Tongue (tissue), 2 donors: Measurements from ENCODE around the gene BACH2. TPM values are rescaled to one million over a fixed set of nuclear protein-coding genes. Genes with fewer than 3 reads are reported as not detected.
A peak's percentile ranks its signal among the peaks of the same experiment; 100 is the strongest.
"Not testable (repeated sequence)": the region's sequence is repeated elsewhere in the genome, so short reads cannot be mapped to it uniquely, and the experiment has no call there.

ENCODE experiments used
- DNase-seq: peaks from one replicate; pipeline ENCODE4 v3.0.0-alpha.2; 2015
- total RNA-seq: library from RNA; depleted of rRNA; stranded (reverse); fragments of >200 nt; gene quantifications from one replicate; pipeline ENCODE4 v1.2.3, GENCODE V29; 2014

The BACH2 gene
- total RNA-seq, 1 donor from 2014 or later: 8.3 TPM

DNA sequence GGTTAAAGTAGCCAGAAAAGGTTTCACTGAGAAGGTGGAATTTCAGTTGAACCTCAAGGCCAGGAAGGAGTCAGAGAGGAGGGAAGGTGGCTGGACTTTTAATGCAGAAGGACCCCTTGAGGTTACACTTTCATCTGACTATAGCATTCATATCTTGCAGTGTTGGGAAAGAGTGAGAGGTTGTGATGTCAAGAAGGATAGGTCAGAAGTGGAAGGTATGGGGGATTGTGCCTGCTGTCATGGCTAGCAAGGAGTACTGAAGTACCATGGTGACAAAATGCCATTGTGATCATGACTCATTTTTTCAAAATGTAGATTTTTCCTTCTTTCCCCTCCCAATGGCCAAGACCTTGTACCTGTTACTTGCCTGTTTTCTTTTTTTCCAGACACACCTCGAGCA, 5.2 kb upstream of the BACH2 start:
- no peak for DNase-seq

- no peak for DNase-seq
Observed at GRCh38 chr6:90298459-90299053, 1.9 kb upstream of the BACH2 start.

DNA sequence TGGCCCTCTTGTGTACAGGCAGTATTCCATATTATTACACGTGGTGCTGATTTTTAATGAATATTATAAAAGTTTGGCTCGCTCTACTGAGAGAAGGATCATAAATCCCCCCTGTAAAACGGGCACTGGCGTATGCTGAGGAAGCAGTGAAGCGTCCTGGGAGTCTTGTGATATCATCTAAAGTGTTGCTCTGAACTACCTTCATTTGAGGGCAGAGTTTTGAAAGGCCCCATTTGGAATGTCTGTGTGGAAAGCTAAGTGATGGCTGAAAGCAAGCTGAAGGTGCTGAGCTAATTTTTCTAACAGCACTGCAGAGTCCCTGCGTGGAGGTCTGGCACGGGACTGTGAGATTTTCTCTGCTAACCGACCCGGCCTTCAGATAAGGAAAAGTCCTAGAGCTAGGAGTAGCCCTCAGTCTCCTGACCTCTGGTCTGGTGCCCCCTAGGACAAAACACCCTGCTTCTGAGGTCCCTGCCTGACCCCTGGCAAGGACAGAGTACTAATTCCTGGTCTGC, 1.3 kb upstream of the BACH2 start:
- no peak for DNase-seq

DNA sequence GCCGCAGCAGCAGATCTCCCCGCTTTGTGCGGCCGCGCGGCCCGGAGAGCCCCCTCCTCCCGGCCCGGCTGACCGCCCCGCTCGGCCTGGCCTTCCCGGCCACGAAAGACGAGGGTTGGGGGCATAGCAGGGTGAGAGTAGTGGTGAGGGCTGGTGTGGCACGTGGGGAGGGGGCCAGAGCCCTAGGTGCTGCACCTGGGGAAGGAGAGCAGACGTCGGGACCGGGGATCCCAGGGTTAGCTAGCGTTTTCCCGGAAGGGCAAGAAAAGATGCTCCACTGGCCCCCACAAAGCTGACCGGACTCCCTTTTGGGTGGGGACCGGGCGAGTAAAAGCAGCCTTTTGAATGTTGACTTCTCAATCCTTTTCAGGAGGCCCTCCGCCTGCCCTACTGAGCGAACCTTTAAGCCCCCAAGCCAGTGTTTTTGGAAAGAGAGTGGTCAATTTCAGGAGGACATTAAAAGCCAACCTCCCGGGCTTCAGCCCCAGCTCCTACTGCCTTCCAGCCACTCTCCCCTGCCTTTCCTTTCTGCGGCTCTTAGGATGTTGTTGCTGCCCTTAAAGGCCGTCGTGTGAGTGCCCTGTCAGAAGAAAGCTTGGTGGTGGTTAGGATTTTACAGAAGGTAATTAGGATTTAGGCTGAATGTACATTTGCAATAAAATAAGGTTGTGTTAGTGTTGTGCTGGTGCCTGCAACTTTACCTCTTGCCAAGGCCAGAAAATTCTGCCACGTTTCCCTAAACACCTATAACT, 648 bp upstream of the BACH2 start:
- no peak for DNase-seq

DNA sequence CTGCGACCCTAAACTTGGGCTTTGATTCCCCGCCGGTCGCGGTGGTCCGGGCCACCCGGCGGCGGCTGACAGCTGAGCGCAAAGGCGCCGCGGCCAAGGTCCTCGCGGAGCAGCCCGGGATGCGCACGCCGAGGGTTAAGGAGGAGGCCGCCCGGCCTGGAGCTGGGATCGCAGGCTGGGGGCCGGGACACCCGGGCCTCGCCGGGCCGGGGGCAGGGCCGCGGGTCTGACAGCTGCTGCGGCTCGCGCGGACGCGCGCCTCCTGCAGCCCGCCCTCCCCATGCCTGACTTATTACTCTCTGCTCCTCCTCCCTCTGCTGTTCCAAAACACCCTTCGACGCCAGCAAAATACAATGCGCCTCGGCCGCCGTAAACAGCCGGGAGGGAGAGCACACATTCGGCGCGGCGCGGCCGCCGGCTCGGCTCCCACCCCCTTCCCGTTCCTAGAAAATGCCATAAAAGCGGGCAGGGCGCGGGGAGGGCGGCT, 746 bp downstream of the BACH2 start:
- peak; percentile 89 for DNase-seq

DNA sequence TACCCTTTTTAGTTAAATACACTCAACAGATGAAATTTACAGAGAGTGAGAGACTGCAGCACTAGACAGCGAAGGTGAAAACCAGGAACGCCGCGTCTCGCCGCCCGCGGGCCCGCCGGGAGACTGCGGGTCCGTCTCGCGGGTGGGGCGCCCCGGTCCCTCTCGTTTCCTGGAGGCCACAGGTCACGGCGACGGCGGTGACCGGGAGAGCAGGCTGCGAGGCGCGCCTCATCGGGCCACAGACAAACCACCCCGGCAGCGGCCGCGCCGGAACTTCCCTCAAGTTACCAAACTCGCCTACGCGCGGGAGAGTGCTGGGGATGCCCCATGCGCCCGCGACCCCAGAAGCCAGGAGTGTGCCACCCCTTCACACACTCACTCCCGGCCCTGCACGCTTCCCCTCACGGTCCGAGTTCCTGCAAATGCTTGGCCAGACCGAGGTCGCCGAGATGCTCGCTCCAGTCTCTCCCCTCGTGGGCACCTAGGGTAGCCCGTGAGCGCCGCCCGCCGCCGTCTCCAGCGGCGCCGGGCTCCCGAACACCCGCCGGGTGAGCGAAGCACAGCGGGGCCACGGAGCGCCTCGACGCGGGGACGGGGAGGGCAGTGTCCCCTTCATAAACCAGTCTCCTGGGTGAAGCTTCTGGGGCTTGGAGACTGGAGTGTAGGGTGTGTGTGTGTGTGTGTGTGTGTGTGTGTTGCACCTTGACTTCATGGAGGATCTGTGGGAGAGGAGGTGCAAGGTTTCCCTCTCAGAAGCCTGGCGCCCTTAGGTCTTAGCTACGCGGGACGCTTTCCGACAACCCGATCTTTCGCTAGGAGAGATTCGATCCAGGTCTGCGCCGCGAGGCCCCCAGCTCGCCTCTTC, 1.4 kb downstream of the BACH2 start:
- DNase-seq: peak; percentile 68

GRCh38 chr6:90294614-90294988, 2.0 kb downstream of the BACH2 start:
- DNase-seq: peak; percentile 57

DNA sequence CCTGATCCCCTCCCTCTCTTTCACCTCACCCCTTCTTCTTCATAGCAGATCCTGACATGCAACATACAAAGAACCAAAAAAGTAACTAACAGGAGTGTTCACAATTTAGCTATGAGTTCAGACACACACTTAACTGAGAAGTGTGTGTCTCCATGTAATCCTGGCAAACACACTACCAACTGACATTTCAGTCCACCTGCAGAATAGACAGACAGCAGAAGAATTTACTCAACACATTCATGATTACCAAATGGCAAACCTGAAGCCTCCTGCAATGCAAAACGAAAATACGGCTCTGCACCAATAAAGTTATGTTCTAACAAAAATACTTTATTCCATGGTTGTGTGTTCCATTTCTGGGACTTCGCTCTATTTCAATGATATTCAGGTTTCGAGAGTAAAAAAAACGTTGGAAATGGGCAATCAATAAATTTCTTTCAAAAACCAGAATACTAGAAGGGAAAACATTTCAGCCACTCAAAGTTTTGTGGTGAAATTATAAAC, 2.6 kb downstream of the BACH2 start:
- DNase-seq: no peak

GRCh38 chr6:90293319-90293953, 3.2 kb downstream of the BACH2 start:
- no peak for DNase-seq

- no peak for DNase-seq
Observed at GRCh38 chr6:90291565-90291964, 5.1 kb downstream of the BACH2 start.

GRCh38 chr6:90290811-90291420, 5.7 kb downstream of the BACH2 start:
- DNase-seq: peak; percentile 30

GRCh38 chr6:90289902-90290301, 6.7 kb downstream of the BACH2 start:
- no peak for DNase-seq

DNA sequence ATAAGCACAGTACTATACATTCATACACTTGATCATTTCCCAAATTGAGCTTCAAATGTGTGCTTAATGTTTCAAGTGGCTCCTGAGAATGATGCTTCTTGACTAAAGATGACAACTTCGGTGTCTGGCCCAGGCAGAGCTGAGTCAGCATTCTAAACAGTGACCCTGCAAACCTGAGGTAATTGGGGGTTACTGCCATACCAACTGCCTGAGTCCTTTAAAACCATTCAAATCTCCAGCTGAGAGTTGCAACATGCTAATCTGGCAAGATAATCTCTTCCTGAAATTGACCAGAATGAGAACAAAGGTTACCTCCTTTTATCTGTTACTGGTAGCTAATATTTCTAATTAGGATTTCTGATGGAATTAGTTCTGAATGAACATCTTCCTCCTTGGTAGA, 8.2 kb downstream of the BACH2 start:
- DNase-seq: no peak

DNA sequence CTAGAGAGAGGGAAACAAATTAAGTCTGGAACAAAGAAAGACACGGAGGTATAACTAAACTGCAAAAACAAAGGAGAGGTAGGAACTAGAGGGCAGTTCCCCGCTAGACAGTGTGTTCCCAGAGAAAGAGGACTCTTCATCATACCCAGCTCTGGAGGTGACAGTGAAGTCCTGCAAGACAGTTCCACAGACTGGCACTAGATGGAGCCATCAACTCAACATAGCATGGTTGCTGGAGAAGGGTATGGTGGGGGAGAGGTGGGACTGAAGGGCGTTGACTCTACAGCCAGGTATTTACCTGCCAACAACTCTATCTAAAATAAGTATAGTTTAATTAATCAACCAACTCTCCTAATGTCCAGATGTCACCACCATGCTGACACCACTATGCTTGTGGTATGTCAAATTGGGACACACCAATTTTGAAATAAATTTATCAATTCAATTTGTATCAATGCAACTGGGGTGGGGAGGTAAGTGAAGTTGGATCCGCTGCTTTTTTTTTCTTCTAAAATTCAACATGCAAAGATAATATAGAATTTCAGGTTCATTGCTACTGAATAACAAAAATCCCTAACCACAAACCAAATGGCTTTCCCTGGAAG, 9.7 kb downstream of the BACH2 start:
- DNase-seq: no peak

- DNase-seq: peak; percentile 92
Observed at GRCh38 chr6:90285611-90286381, 10.8 kb downstream of the BACH2 start.

DNA sequence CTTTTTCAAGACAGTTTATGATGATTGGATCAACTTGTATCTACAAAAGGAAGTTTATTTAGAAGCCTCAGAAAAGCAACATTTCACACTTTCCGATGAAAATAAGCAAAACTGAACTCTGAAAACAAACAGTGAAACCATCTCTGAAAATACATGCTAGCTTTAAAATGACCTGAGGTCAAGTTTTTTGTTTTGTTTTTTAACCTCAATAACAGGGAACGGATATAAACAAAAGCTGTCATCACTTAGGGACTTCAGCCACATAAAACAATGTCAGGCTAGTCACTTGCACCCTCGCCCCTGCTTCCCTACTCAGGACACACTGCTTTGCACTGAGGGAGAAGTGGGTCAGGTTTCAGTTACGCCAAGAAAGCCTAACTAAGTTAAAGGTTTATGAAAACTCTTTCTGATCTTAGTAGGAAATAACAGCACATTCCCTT, 11.6 kb downstream of the BACH2 start:
- DNase-seq: no peak

- DNase-seq: peak; percentile 39
Observed at GRCh38 chr6:90284236-90285041, 12.2 kb downstream of the BACH2 start.

DNA sequence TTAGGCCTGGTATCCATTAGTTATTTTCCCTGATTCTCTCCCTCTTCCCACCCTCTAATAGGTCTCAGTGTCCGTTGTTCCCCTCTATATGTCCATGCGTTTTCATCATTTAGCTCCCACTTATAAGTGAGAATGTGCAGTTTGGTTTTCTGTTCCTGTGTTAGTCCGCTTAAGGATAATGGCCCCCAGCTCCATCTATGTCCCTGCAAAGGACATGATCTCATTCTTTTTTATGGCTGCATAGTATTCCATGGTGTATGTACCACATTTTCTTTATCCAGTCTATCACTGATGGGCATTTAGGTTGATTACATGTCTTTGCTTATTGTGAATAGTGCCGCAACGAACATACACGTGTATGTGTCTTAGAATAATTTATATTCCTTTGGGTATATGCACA, 14.4 kb downstream of the BACH2 start:
- DNase-seq: not testable (repeated sequence)

- no peak for DNase-seq
Observed at GRCh38 chr6:90278129-90278528, 18.5 kb downstream of the BACH2 start.
